ENCODE measurements around the gene C12orf42.

Gene C12orf42

DNA sequence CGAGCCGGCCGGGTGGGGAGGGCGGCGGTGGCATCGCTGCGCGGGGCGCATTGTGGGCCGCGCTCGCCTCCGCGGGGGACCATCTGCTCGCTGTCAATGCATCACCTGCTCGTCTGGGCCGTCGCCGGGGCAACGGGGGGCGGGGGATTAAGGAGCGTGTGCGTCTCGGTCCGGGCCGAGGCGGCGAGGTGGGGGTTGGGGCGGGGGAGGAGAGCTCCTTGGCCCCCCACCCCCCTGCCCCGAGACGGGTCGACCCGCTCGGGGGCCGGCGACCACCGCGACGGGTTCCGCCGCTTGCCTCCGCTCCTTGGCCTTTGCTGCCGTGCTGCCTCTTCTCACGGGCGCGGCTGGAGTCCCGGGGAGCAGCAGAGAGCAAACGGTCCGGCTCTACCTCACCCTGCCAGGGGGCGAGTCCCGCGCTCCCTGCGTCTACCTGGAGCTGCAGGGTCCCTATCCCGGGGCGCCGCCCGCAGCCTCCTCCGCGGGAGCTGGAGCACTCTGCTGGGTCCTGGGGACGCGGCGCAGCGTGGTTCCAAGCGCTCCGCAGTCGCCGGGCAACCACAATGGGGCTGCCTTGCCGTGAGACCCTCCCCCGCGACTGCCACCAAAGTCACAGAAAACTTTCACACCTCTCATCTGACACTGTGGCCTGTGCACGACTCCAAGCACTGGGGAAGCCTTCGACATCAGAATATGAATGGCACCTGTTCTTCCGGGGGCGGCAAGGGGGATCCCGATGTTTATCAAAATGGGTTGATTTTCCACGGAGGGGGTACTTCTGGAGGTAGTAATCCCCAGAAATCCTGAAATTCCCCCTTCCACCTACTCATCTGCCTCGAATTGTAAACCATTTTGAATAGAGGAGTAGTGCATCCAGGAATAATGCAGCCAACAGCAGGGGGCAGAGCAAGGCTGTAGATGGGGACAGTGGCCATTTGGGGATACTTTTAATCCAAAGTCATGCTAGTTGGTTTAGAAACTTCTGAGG lies at the start of gene C12orf42:
TSS of gene C12orf42 (minus strand) at position 500 of the 988 bp plus-strand sequence. CDS start 17,542 bp downstream, outside the sequence.
- Mint-ChIP-seq H3K4me3 (no peak within 1 kb of the TSS), H3K27ac (no peak within 1 kb of the TSS), H3K36me3 (ENCODE audit: low read depth) (no peaks in the 10 kb centered on the region), H3K4me1 (ENCODE audit: low read depth) (peaks cover 6% of the 10 kb centered on the region), H3K27me3 (peaks cover 48% of the 10 kb centered on the region), H3K9me3 (no peaks in the 10 kb centered on the region)
- intact Hi-C loops (cut with micrococcal nuclease): no loop called here

DNA sequence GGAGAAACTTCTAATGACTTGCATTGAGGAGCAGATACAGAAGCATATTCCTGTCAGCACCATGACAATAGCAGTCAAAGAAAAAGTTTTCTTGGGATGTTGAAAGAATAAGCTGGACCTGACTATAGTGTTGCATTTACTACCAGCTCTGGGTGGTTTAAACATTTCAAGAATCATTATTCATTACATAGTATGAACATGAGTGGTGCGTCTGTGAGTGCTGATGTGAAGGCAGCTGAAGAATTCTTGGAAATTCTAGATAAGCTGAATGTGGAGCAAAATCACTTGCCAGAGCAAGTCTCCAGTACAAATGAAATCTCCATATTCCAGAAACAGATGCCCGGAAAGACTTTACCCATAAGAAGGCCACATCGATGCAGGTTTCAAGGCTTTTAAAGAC lies 46.3 kb upstream of the C12orf42 start:
- Mint-ChIP-seq H3K36me3 (ENCODE audit: low read depth) (no peaks in the 10 kb centered on the region), H3K4me1 (ENCODE audit: low read depth) (no peaks in the 10 kb centered on the region), H3K27ac (no peak overlapping the region), H3K4me3 (no peak overlapping the region), H3K27me3 (peaks cover 6% of the 10 kb centered on the region), H3K9me3 (no peaks in the 10 kb centered on the region)
- intact Hi-C loops (cut with micrococcal nuclease): no loop called here

DNA sequence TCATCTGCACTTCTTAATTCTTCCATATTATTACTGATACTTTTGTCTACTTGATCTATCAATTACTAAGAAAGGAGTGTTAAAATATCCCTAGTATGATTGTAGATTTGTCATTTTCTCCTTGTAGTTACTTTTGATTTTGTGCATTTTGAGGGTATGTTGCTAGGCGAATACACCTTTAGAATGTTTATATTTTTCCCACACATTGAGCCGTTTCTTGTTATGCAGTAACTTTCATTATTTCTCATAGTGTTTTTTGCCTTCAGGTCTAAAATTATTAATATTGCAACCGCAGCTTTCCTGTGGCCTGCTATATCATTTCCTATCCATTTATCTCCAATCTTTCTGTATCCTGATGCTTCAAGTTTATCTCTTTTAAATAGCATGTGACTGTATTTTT lies 44.6 kb upstream of the C12orf42 start:
- H3K9me3 Mint-ChIP-seq: no peaks in the 10 kb centered on the region
- no peak overlapping the region for H3K27ac Mint-ChIP-seq
- peaks cover 6% of the 10 kb centered on the region for H3K27me3 Mint-ChIP-seq
- no peaks in the 10 kb centered on the region for H3K36me3 Mint-ChIP-seq (ENCODE audit: low read depth)
- intact Hi-C loops (cut with micrococcal nuclease): no loop called here
- no peak overlapping the region for H3K4me3 Mint-ChIP-seq
- no peaks in the 10 kb centered on the region for H3K4me1 Mint-ChIP-seq (ENCODE audit: low read depth)

DNA sequence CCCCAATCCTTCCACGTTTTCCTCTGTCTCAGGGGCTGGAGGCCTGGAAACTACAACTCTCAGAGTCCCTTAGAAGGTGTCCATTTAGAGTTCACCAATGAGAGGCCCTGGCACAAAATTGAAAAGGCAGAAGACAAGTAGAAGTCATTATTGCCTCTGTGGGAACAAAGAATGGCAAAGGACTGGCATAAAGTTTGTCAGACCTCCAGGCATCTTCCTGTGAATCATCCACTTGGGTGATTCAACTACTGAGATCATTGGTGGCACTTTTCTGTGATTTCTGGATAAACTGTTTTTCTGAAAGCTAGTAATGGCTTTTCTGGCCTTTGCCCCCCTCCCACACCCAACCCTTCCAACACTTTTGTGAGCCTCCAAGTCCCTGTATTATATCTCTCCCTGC lies 42.6 kb upstream of the C12orf42 start:
- no peak overlapping the region for H3K27ac Mint-ChIP-seq
- no peak overlapping the region for H3K4me3 Mint-ChIP-seq
- no peaks in the 10 kb centered on the region for H3K36me3 Mint-ChIP-seq (ENCODE audit: low read depth)
- peaks cover 1% of the 10 kb centered on the region for H3K27me3 Mint-ChIP-seq
- H3K9me3 Mint-ChIP-seq: no peaks in the 10 kb centered on the region
- H3K4me1 Mint-ChIP-seq (ENCODE audit: low read depth): no peaks in the 10 kb centered on the region
- intact Hi-C loops (cut with micrococcal nuclease): no loop called here

DNA sequence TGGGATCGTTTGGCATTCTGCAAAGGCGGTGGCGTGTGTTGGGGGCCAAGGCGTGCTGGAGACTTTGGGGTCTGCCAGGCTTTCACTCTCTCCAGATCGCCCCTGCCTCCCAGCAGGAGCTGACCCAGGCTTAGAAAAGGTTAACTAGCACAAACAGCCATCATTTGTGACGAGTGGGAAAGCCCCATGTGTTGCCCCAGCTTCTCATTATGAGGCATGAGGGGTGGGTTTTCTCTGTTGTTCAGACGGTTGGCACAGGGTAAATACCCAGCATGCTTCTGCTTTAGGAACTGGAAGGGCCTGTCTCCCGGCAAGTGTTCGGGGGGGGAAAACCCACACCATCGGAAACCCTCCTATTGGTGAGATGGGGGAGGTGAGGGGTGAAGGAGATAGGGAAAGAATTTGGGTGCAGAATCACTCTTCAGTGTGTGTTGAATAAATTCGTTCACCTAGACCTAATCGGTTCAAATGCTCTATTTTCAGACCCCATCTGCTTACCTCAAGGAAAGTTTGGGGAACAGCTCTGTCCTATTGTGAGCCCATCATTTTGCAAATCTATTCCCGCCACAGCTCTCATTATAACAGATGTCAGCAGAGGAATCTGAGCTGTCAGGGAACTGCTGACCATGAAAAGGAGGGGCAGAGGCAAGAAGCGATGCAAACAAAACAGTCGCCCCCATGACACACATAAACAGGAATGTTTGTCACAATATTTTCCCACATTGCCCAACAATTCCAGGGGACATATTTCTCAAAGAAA lies 34.7 kb upstream of the C12orf42 start:
- intact Hi-C loops (cut with micrococcal nuclease): no loop called here
- Mint-ChIP-seq H3K4me3 (no peak overlapping the region), H3K36me3 (ENCODE audit: low read depth) (no peaks in the 10 kb centered on the region), H3K4me1 (ENCODE audit: low read depth) (no peaks in the 10 kb centered on the region), H3K9me3 (no peaks in the 10 kb centered on the region), H3K27ac (no peak overlapping the region), H3K27me3 (peaks cover 4% of the 10 kb centered on the region)

DNA sequence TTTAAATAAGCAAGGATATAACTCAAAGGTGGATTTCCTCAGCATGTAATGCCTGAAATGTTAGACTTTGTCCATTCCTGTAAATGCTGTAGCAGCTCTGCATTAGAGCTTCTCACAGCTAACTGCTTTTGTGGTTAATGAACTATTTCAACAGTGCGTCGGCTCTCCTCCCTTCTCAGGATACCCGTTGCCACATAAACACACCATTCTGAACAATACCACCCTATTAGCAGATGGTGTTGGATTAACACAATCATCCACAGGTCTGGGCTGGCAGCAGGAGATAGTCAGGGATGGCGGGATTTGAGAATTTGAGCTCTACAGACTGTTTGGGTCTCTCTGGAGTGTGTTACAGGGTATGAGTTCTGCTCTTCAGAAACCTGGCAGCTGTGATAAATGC lies 33.5 kb upstream of the C12orf42 start:
- intact Hi-C loops (cut with micrococcal nuclease): no loop called here
- Mint-ChIP-seq H3K4me1 (ENCODE audit: low read depth) (no peaks in the 10 kb centered on the region), H3K9me3 (no peaks in the 10 kb centered on the region), H3K4me3 (no peak overlapping the region), H3K27me3 (peaks cover 4% of the 10 kb centered on the region), H3K36me3 (ENCODE audit: low read depth) (no peaks in the 10 kb centered on the region), H3K27ac (no peak overlapping the region)

DNA sequence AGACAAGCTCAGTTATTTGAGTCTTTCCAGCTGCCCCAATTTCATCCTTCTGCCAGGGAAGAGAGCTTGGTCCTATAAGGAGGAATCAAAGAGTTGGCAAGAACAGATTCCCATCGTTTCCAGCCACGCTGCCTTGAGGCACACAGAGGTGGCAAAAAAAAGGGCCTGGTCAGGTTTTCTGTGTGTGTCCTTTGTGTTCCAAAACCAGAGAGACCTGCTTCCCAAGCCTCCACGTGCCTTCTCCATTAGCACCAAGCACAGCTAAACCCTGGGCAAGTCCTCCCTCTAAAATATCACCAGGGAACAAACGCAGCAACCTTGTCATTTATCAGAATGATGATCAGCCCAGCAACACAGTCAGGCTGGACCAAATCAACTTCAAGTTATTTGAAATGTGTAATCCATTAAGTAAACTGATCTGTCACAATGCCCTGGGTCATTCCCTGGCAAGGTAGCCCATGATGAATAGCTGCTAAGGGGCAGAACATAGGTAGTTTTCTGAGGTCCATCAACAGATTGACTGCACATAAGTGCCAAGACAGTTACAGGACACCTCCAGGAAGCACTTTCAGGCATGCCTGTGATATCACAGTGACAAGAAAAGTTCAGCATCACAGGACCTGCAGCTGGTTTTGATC lies 28.6 kb upstream of the C12orf42 start:
- H3K9me3 Mint-ChIP-seq: no peaks in the 10 kb centered on the region
- H3K4me3 Mint-ChIP-seq: no peak overlapping the region
- H3K27me3 Mint-ChIP-seq: peaks cover 1% of the 10 kb centered on the region
- H3K4me1 Mint-ChIP-seq (ENCODE audit: low read depth): no peaks in the 10 kb centered on the region
- intact Hi-C loops (cut with micrococcal nuclease): no loop called here
- no peaks in the 10 kb centered on the region for H3K36me3 Mint-ChIP-seq (ENCODE audit: low read depth)
- H3K27ac Mint-ChIP-seq: no peak overlapping the region

DNA sequence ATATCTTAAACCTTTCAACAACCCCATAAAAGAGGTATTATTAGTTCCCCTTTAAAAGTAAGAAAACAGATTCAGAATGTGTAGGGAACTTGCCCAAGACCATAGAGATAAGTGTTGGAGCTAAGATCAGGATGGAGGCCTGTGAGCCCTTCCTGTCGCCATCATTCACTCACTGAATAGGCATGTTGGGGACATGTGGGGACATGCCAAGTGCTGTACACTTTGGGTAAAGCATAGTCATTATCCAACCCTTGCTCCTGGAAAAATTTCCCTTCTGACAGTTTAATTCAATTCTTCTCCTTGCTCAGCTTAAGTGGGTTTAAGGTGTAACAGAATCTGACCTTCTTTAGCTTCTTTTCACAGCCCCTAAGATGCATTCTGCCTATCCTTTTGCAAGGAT lies 28.0 kb upstream of the C12orf42 start:
- intact Hi-C loops (cut with micrococcal nuclease): no loop called here
- Mint-ChIP-seq H3K27ac (no peak overlapping the region), H3K36me3 (ENCODE audit: low read depth) (no peaks in the 10 kb centered on the region), H3K4me1 (ENCODE audit: low read depth) (no peaks in the 10 kb centered on the region), H3K27me3 (peaks cover 1% of the 10 kb centered on the region), H3K9me3 (no peaks in the 10 kb centered on the region), H3K4me3 (no peak overlapping the region)

DNA sequence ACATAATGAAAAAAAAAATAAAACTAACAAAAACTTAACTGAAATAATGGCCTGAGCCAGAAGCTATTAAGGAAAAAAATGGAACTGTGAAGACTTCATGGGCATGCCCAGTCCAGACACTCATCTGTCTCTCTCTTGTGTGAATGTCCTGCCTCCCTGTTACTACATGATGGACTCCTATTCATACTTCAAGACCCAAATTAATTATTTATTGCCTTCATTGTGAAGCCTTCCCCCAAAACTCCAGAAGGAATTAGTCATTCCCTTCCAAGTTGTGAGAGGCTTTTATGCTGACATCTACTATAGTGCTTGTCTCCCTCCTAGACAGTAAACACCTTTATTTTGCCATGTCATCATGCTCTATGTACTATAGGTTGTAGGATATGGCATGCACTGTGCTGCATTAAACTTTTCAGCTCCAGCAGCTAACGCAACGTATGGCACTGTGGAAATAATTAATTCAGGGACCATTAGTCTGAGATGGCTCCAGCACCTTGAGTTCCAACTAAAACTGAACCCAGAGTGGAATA lies 25.0 kb upstream of the C12orf42 start:
- Mint-ChIP-seq H3K9me3 (no peaks in the 10 kb centered on the region), H3K36me3 (ENCODE audit: low read depth) (no peaks in the 10 kb centered on the region), H3K4me1 (ENCODE audit: low read depth) (no peaks in the 10 kb centered on the region), H3K27me3 (no peaks in the 10 kb centered on the region), H3K4me3 (no peak overlapping the region), H3K27ac (no peak overlapping the region)
- intact Hi-C loops (cut with micrococcal nuclease): no loop called here

DNA sequence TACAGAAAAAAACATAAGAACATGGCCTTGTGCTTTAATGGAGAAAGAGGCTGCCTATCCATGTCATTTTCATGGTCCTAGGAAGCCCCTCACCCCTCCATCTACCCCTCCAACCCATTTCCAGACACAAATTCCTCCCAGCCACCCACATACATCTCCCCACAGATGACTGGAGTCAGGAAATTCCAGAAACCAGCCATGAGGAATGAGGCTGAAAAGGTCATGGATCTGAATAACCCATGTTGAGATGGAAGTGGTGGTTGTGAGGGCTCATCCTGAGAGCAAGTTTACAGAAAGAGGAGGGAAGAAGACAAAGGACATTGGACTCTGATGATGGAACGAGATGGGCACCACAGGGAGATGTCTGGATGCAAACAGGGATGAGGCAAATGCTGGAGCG lies 23.9 kb upstream of the C12orf42 start:
- H3K36me3 Mint-ChIP-seq (ENCODE audit: low read depth): no peaks in the 10 kb centered on the region
- no peak overlapping the region for H3K4me3 Mint-ChIP-seq
- H3K4me1 Mint-ChIP-seq (ENCODE audit: low read depth): no peaks in the 10 kb centered on the region
- H3K27ac Mint-ChIP-seq: no peak overlapping the region
- no peaks in the 10 kb centered on the region for H3K27me3 Mint-ChIP-seq
- H3K9me3 Mint-ChIP-seq: no peaks in the 10 kb centered on the region
- intact Hi-C loops (cut with micrococcal nuclease): no loop called here

DNA sequence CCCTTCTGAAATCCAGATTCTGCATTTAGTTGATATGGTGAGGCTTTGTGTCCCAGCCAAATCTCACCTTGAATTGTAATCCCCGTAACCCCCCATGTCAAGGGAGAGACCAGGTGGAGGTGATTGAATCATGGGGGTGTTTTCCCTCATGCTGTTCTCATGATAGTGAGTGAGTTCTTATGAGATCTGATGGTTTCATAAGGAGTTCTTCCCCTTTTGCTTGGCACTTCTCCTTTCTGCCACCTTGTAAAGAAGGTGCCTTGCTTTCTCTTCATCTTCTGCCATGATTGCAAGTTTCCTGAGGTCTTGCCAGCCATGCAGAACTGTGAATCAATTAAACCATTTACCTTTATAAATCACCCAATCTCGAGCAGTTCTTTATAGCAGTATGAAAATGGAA lies 23.1 kb upstream of the C12orf42 start:
- Mint-ChIP-seq H3K27ac (no peak overlapping the region), H3K4me3 (no peak overlapping the region), H3K9me3 (no peaks in the 10 kb centered on the region), H3K27me3 (peaks cover 2% of the 10 kb centered on the region), H3K36me3 (ENCODE audit: low read depth) (no peaks in the 10 kb centered on the region), H3K4me1 (ENCODE audit: low read depth) (no peaks in the 10 kb centered on the region)
- intact Hi-C loops (cut with micrococcal nuclease): no loop called here

DNA sequence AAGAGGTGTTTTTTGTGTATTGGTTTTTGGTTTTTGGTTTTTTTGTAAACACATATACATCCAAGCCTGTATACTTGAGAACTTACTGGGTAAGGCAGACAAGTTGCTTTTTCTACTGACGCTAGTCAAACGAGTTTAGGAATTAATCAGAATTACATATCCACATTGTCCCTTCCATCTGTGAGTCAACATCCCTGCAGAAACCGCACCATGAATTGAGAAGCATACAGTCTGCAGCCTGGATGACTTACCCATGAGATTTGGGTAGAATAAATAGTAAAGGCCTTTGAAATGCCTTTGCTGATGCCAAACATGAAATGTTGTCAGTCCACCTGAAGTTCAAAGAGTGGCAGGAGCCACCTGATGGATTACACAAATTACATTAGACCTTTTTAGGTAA lies 21.4 kb upstream of the C12orf42 start:
- H3K27me3 Mint-ChIP-seq: peaks cover 2% of the 10 kb centered on the region
- H3K9me3 Mint-ChIP-seq: no peaks in the 10 kb centered on the region
- H3K36me3 Mint-ChIP-seq (ENCODE audit: low read depth): no peaks in the 10 kb centered on the region
- no peak overlapping the region for H3K4me3 Mint-ChIP-seq
- no peak overlapping the region for H3K27ac Mint-ChIP-seq
- no peaks in the 10 kb centered on the region for H3K4me1 Mint-ChIP-seq (ENCODE audit: low read depth)
- intact Hi-C loops (cut with micrococcal nuclease): no loop called here

DNA sequence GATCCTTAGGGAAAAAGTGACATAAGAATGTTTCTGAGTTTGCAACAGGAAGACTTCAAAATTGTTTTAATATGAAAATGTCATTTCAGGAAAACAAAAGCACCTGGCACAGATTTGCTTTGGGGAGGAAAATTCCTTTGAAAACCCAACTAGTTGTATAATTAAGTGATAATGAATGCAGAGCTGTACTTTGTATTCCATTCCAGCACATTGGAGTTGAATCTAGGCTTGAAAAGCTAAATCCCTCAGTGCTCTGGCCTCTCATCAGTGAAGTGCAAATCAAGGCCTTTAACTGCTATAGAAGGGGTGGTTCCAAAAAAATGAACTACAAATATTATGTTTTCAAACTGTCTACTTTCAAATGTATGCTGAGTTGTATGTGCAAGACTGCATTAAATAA lies 19.6 kb upstream of the C12orf42 start:
- H3K4me3 Mint-ChIP-seq: no peak overlapping the region
- H3K27ac Mint-ChIP-seq: no peak overlapping the region
- intact Hi-C loops (cut with micrococcal nuclease): no loop called here
- H3K4me1 Mint-ChIP-seq (ENCODE audit: low read depth): no peaks in the 10 kb centered on the region
- H3K27me3 Mint-ChIP-seq: peaks cover 2% of the 10 kb centered on the region
- no peaks in the 10 kb centered on the region for H3K9me3 Mint-ChIP-seq
- no peaks in the 10 kb centered on the region for H3K36me3 Mint-ChIP-seq (ENCODE audit: low read depth)

DNA sequence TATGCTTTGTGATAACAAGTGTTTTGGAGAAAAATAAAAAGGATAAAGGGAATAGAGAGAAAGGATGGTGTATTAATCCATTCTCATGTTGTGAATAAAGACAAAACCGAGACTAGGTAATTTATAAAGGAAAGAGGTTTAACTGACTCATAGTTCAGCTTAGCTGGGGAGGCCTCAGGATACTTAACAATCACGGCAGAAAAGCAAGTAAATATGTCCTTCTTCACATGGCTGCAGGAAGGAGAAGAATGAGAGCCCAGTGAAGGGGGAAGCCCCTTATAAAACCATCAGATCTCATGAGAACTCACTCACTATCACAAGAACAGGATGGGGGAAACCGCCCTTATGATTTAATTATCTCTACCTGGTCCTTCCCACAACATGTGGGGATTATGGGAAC lies 18.1 kb upstream of the C12orf42 start:
- Mint-ChIP-seq H3K27me3 (peaks cover 2% of the 10 kb centered on the region), H3K4me3 (no peak overlapping the region), H3K27ac (no peak overlapping the region), H3K4me1 (ENCODE audit: low read depth) (no peaks in the 10 kb centered on the region), H3K36me3 (ENCODE audit: low read depth) (no peaks in the 10 kb centered on the region), H3K9me3 (no peaks in the 10 kb centered on the region)
- intact Hi-C loops (cut with micrococcal nuclease): no loop called here
